HUES48 (cell line): ENCODE measurements around the gene AMOT.
"Not testable (repeated sequence)": the region's sequence is repeated elsewhere in the genome, so short reads cannot be mapped to it uniquely, and the experiment has no call there.

Experiments
- H3K27ac ChIP-seq: one replicate; pipeline ENCODE4 v1.7.0; 2013; ENCODE audit warnings: low read depth, low read length, inconsistent platforms
- H3K27me3 ChIP-seq: 2 replicates; pipeline ENCODE4 v1.6.1; 2013; ENCODE audit warnings: mild to moderate bottlenecking, low read length; ENCODE audit not compliant: control insufficient read depth, insufficient read depth
- H3K36me3 ChIP-seq: 2 replicates; pipeline ENCODE4 v1.6.1; 2013; ENCODE audit warnings: low read length; ENCODE audit not compliant: control insufficient read depth, insufficient read depth
- H3K4me1 ChIP-seq: 2 replicates; pipeline ENCODE4 v1.6.1; 2013; ENCODE audit warnings: mild to moderate bottlenecking, low read length; ENCODE audit not compliant: control insufficient read depth, insufficient read depth
- H3K4me3 ChIP-seq: 2 replicates; pipeline ENCODE4 v1.5.1; 2013; ENCODE audit warnings: mild to moderate bottlenecking, low read depth, low read length
- H3K9ac ChIP-seq: 2 replicates; pipeline ENCODE4 v1.6.1; 2013; ENCODE audit warnings: mild to moderate bottlenecking, low read depth, low read length, moderate library complexity
- H3K9me3 ChIP-seq: 2 replicates; pipeline ENCODE4 v1.6.1; 2013; ENCODE audit warnings: low read length; ENCODE audit not compliant: control insufficient read depth, insufficient read depth

Gene AMOT

DNA sequence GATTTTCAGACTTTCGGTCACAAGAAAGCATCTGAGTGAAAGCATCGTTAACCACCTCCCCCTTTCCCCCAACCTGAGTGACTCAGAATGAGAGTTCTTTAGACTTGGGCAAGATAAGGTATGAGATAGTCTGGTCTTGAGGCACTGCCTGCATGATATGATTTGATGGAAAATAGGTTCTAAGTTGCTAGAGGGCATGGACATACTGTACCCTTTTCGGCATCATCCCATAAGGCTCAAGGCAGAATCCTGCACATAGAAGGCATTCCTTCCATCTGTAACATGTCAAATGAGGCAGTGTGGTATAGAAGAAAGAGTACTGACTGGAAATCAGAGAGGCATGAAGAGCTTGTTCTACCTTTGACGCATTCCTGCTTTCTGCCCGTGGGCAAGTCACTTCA, 16.8 kb upstream of the AMOT start:
- H3K4me3 ChIP-seq = no peak overlapping the region
- H3K27ac ChIP-seq = no peak overlapping the region
- H3K9ac ChIP-seq = no peak overlapping the region

DNA sequence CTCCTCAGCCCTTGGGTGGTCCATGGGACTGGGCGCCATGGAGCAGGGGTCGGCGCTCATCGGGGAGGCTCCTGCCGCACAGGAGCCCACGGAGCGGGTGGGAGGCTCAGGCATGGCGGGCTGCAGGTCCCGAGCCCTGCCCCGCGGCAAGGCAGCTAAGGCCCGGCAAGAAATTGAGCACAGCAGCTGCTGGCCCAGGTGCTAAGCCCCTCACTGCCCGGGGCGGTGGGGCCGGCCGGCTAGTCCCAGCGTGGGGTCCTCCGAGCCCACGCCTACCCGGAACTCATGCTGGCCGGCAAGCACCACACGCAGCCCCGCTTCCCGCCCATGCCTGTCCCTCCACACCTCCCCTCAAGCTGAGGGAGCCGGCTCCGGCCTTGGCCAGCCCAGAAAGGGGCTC, 14.3 kb upstream of the AMOT start:
- not testable (repeated sequence) for H3K36me3 ChIP-seq, H3K9ac ChIP-seq, H3K4me3 ChIP-seq, H3K27ac ChIP-seq, H3K27me3 ChIP-seq, H3K9me3 ChIP-seq
- H3K4me1 ChIP-seq = peaks cover 15% of the 10 kb centered on the region

More for the DNA sequence above, 16.8 kb upstream of the AMOT start:
- Histone ChIP-seq H3K27me3 (peaks cover 4% of the 10 kb centered on the region; the same call in 1 of the 2 replicates), H3K4me1 (no peaks in the 10 kb centered on the region), H3K9me3 (no peaks in the 10 kb centered on the region), H3K36me3 (no peaks in the 10 kb centered on the region)

DNA sequence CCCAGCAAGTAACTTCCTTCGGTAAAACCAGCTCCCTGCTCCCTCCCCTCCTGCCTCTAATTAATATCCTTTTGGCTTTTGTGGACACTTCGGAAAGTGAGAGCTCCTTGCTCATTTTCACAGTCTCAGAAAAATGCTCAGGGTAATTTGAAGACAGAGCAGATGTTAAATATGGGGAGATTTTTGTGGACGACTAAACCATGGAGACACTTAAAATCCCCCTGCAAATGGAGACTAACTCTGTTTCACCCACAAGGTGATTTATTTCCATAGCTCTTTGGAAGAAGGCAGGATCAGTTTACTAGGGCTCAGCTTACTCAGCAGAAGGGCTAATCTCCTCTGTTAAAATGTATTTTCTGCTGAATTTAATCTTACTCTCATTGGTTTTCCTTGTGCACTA, 12.2 kb upstream of the AMOT start:
- no peak overlapping the region for H3K27ac ChIP-seq
- H3K4me1 ChIP-seq = peaks cover 15% of the 10 kb centered on the region
- H3K27me3 ChIP-seq = peaks cover 12% of the 10 kb centered on the region; the same call in 1 of the 2 replicates
- H3K9me3 ChIP-seq = no peaks in the 10 kb centered on the region
- H3K4me3 ChIP-seq = no peak overlapping the region
- no peak overlapping the region for H3K9ac ChIP-seq
- H3K36me3 ChIP-seq = no peaks in the 10 kb centered on the region

DNA sequence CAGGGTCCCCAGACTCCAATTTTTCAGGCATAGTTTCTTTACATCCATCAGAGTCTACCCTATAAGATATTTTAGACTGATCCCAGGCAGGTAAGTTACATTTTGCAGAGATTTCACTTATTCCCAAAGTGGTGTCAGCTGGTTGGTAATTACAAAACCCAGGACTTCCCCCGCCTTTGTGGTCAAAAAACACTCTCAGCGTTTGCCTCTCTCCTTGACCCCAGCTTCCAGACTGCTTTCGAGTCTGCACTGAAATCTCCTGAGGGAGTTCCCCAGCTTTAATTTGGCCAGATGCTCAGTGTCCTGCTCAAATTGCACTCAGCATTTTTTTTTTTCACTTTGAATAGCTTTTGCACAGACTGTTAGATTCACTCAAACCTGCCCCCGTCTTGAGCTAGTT, 11.2 kb upstream of the AMOT start:
- H3K4me3 ChIP-seq = no peak overlapping the region
- H3K36me3 ChIP-seq = no peaks in the 10 kb centered on the region
- H3K27ac ChIP-seq = peak overlapping the region; percentile 63
- peaks cover 15% of the 10 kb centered on the region for H3K4me1 ChIP-seq
- H3K9ac ChIP-seq = no peak overlapping the region
- 0 out of 2 replicates have a peak, but pooled peaks cover 8% of the 10 kb centered on the region for H3K27me3 ChIP-seq
- H3K9me3 ChIP-seq = no peaks in the 10 kb centered on the region

GRCh38 chrX:112851161-112851779, 10.6 kb upstream of the AMOT start:
- no peaks in the 10 kb centered on the region for H3K9me3 ChIP-seq
- peak overlapping the region; percentile 63 for H3K27ac ChIP-seq
- 0 out of 2 replicates have a peak, but pooled peaks cover 8% of the 10 kb centered on the region for H3K27me3 ChIP-seq
- no peak overlapping the region for H3K9ac ChIP-seq
- no peak overlapping the region for H3K4me3 ChIP-seq
- H3K4me1 ChIP-seq = peaks cover 15% of the 10 kb centered on the region
- no peaks in the 10 kb centered on the region for H3K36me3 ChIP-seq

GRCh38 chrX:112849016-112849415, 8.4 kb upstream of the AMOT start:
- no peaks in the 10 kb centered on the region for H3K36me3 ChIP-seq
- no peak overlapping the region for H3K9ac ChIP-seq
- no peak overlapping the region for H3K4me3 ChIP-seq
- H3K27ac ChIP-seq = no peak overlapping the region
- H3K4me1 ChIP-seq = peaks cover 15% of the 10 kb centered on the region
- H3K9me3 ChIP-seq = no peaks in the 10 kb centered on the region
- 0 out of 2 replicates have a peak, but pooled peaks cover 8% of the 10 kb centered on the region for H3K27me3 ChIP-seq

GRCh38 chrX:112846782-112847181, 6.2 kb upstream of the AMOT start:
- H3K27ac ChIP-seq = no peak overlapping the region

GRCh38 chrX:112846187-112846586, 5.6 kb upstream of the AMOT start:
- H3K4me1 ChIP-seq = peaks cover 7% of the 10 kb centered on the region
- H3K4me3 ChIP-seq = no peak overlapping the region
- H3K36me3 ChIP-seq = no peaks in the 10 kb centered on the region
- 0 out of 2 replicates have a peak, but pooled peaks cover 8% of the 10 kb centered on the region for H3K27me3 ChIP-seq
- no peak overlapping the region for H3K27ac ChIP-seq
- H3K9me3 ChIP-seq = no peaks in the 10 kb centered on the region
- H3K9ac ChIP-seq = no peak overlapping the region

More at GRCh38 chrX:112846782-112847181, 6.2 kb upstream of the AMOT start:
- no peaks in the 10 kb centered on the region for H3K36me3 ChIP-seq
- no peak overlapping the region for H3K9ac ChIP-seq
- H3K9me3 ChIP-seq = no peaks in the 10 kb centered on the region
- H3K4me1 ChIP-seq = peaks cover 11% of the 10 kb centered on the region
- H3K27me3 ChIP-seq = 0 out of 2 replicates have a peak, but pooled peaks cover 8% of the 10 kb centered on the region
- no peak overlapping the region for H3K4me3 ChIP-seq

GRCh38 chrX:112844250-112844649, 3.6 kb upstream of the AMOT start:
- peaks cover 11% of the 10 kb centered on the region for H3K27me3 ChIP-seq
- H3K36me3 ChIP-seq = no peaks in the 10 kb centered on the region
- H3K27ac ChIP-seq = no peak overlapping the region
- H3K9ac ChIP-seq = no peak overlapping the region
- no peaks in the 10 kb centered on the region for H3K9me3 ChIP-seq
- H3K4me1 ChIP-seq = peaks cover 8% of the 10 kb centered on the region
- no peak overlapping the region for H3K4me3 ChIP-seq

- Histone ChIP-seq H3K27me3 (peaks cover 36% of the 10 kb centered on the region), H3K36me3 (no peaks in the 10 kb centered on the region), H3K4me3 (peak overlapping the region; percentile 97), H3K9ac (no peak overlapping the region), H3K27ac (no peak overlapping the region), H3K4me1 (peaks cover 22% of the 10 kb centered on the region), H3K9me3 (no peaks in the 10 kb centered on the region)
Measured at GRCh38 chrX:112841820-112842157, 1.2 kb upstream of the AMOT start.

DNA sequence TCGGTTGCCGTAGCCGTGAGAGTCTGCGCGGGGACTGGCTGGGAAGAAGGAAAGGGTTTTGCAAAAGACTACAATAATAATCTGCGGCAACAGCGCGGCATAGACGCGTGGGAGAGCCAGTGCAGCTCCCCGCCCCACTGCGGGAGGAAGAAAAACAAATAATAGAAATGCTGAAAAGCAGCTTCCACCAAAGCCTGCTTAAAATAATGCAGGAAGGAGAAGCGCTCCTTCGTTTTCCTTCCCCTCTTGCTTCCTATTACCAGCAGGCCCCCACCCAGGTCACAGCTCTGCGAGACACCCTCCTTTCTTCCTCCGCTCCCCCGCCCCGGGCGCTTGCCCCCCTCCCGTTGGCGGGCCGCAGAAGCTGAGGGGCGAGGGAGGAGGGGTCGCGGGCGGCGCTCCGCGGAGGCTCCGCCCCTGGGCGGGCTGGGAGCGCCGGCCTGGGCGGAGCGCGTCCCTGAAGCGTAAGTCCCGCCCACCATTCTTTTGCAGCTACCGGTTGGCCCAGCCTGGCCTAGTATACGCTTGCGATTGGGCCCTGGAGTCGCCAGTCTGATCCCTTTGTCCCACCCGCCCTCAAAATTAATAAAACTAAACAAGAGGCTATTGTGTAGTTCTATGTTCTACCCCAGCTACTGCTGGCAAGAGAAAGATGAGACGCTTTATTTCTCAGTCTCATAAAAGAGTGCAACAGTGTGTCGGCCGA, 636 bp upstream of the AMOT start:
- Histone ChIP-seq H3K9me3 (no peaks in the 10 kb centered on the region), H3K4me1 (peaks cover 22% of the 10 kb centered on the region), H3K36me3 (no peaks in the 10 kb centered on the region), H3K9ac (peak overlapping the region; percentile 54), H3K4me3 (peak overlapping the region; percentile 97), H3K27me3 (peaks cover 41% of the 10 kb centered on the region), H3K27ac (peak overlapping the region; percentile 66)
